H1 (cell line): Measurements from ENCODE around the gene MARCKS. TPM values are rescaled to one million over a fixed set of nuclear protein-coding genes. Genes with fewer than 3 reads are reported as not detected.

Source experiments
- CTCF ChIA-PET: fragments of 300-600 bp; sonication (Branson Sonifier 250); formaldehyde crosslinking; loops from one replicate; lab custom pipeline; 2021; ENCODE audit not compliant: partially characterized antibody; lab: Charles Lee
- POLR2A ChIA-PET: fragments of 300-600 bp; sonication (Branson Sonifier 250); formaldehyde crosslinking; loops from one replicate; lab custom pipeline; 2021; ENCODE audit warnings: inconsistent platforms; ENCODE audit not compliant: partially characterized antibody; lab: Charles Lee
- DNase-seq, 2 experiments: peaks; one replicate each; pipeline versions ENCODE4 v3.0.0 to v3.0.0-alpha.2; 2010 to 2022; ENCODE audit warnings: low spot score in 2 of 2, low read depth in 1 of 2, mixed read lengths in 1 of 2
- FAIRE-seq: peaks from 2 replicates; lab custom pipeline; 2011; peaks lifted over from hg19 to GRCh38; lab: Jason Lieb, UNC
- H2AFZ ChIP-seq: 2 replicates; pipeline ENCODE4 v1.8.1; 2012; ENCODE audit warnings: low read length, inconsistent platforms
- H2AK5ac ChIP-seq: 2 replicates; pipeline ENCODE4 v1.6.1; 2013; ENCODE audit warnings: low read depth, low read length
- H2BK120ac ChIP-seq: replicated peaks from 2 replicates; pipeline ENCODE3; 2013; ENCODE audit warnings: low read depth, low read length, inconsistent platforms
- H2BK12ac ChIP-seq: 2 replicates; pipeline ENCODE4 v1.6.1; 2013; ENCODE audit warnings: low read depth, low read length
- H2BK15ac ChIP-seq: 2 replicates; pipeline ENCODE4 v1.6.1; 2013; ENCODE audit warnings: low read length
- H2BK20ac ChIP-seq: 2 replicates; pipeline ENCODE4 v1.6.1; 2013; ENCODE audit warnings: low read length
- H2BK5ac ChIP-seq: 2 replicates; pipeline ENCODE4 v1.6.1; 2013; ENCODE audit warnings: low read depth, low read length
- H3K14ac ChIP-seq: 2 replicates; pipeline ENCODE4 v1.6.1; 2013; ENCODE audit warnings: inconsistent platforms; ENCODE audit not compliant: insufficient read length
- H3K18ac ChIP-seq: 2 replicates; pipeline ENCODE4 v1.6.1; 2013; ENCODE audit warnings: low read length; ENCODE audit errors: extremely low read depth
- H3K23ac ChIP-seq: 2 replicates; pipeline ENCODE4 v1.6.1; 2013; ENCODE audit warnings: inconsistent platforms; ENCODE audit not compliant: insufficient read length
- H3K23me2 ChIP-seq: 2 replicates; pipeline ENCODE4 v1.6.1; 2013; ENCODE audit warnings: low read depth, low read length
- H3K27ac ChIP-seq: 2 replicates; pipeline ENCODE4 v1.6.1; 2011; ENCODE audit warnings: low read depth, low read length, inconsistent platforms
- H3K27me3 ChIP-seq, 4 experiments: replicated peaks in 1 of 4; 1 replicate in 1 of 4; 2 replicates in 3 of 4; pipeline versions ENCODE4 v1.6.1 to v1.8.1; 2011 to 2013; ENCODE audit warnings: low read length in 3 of 4, mild to moderate bottlenecking in 3 of 4, inconsistent platforms in 2 of 4, mixed read lengths in 2 of 4, moderate library complexity in 1 of 4; ENCODE audit not compliant: control insufficient read depth in 3 of 4, insufficient read depth in 3 of 4; ENCODE audit errors: extremely low read depth in 1 of 4
- H3K36me3 ChIP-seq, 4 experiments: 2 replicates each; pipeline versions ENCODE4 v1.6.1 to v1.8.1; 2011 to 2013; ENCODE audit warnings: mild to moderate bottlenecking in 4 of 4, low read length in 3 of 4, moderate library complexity in 2 of 4, control low read depth in 1 of 4, inconsistent platforms in 1 of 4; ENCODE audit not compliant: insufficient read depth in 4 of 4, control insufficient read depth in 2 of 4
- H3K4ac ChIP-seq: replicated peaks from 2 replicates; pipeline ENCODE3; 2013; ENCODE audit warnings: low read length, low read depth, mixed read lengths, inconsistent platforms; ENCODE audit not compliant: insufficient read length
- H3K4me1 ChIP-seq, 4 experiments: replicated peaks in 1 of 4; 1 replicate in 1 of 4; 2 replicates in 3 of 4; pipeline versions ENCODE4 v1.6.1 to v1.8.1; 2011 to 2013; ENCODE audit warnings: low read length in 3 of 4, inconsistent platforms in 2 of 4, mixed read lengths in 1 of 4; ENCODE audit not compliant: insufficient read depth in 4 of 4, control insufficient read depth in 3 of 4
- H3K4me2 ChIP-seq, 2 experiments: 2 replicates each; pipeline versions ENCODE4 v1.6.1 to v1.8.1; 2011 to 2013; ENCODE audit warnings: low read depth in 2 of 2, low read length in 2 of 2, control low read depth in 1 of 2, inconsistent platforms in 1 of 2, mild to moderate bottlenecking in 1 of 2; ENCODE audit not compliant: insufficient read depth in 1 of 2
- H3K4me3 ChIP-seq, 4 experiments: fragments of 200-600, 300-600 bp in 1 of 4; sonication (generic), shearing (Covaris generic), sonication (Bioruptor Twin) in 1 of 4; 2 replicates each; pipeline versions ENCODE4 v1.5.1 to v1.8.1; 2011 to 2016; ENCODE audit warnings: low read length in 4 of 4, low read depth in 3 of 4, control low read depth in 2 of 4, inconsistent platforms in 2 of 4, mild to moderate bottlenecking in 2 of 4, mixed read lengths in 1 of 4, moderate library complexity in 1 of 4; ENCODE audit not compliant: insufficient read depth in 2 of 4; ENCODE audit errors: extremely low read depth in 1 of 4
- H3K56ac ChIP-seq: replicated peaks from 2 replicates; pipeline ENCODE3; 2013; ENCODE audit warnings: low read depth, mild to moderate bottlenecking, mixed read lengths, low read length, inconsistent platforms; ENCODE audit not compliant: insufficient read length
- H3K79me1 ChIP-seq: 2 replicates; pipeline ENCODE4 v1.6.1; 2013; ENCODE audit warnings: low read depth, low read length, control low read depth
- H3K79me2 ChIP-seq, 2 experiments: 2 replicates each; pipeline versions ENCODE4 v1.6.1 to v1.8.1; 2012 to 2013; ENCODE audit warnings: low read length in 2 of 2, mild to moderate bottlenecking in 2 of 2, inconsistent platforms in 1 of 2; ENCODE audit not compliant: insufficient read depth in 2 of 2, control insufficient read depth in 1 of 2
- H3K9ac ChIP-seq, 4 experiments: replicated peaks in 1 of 4; 1 replicate in 1 of 4; 2 replicates in 3 of 4; pipeline versions ENCODE4 v1.6.1 to v1.8.1; 2011 to 2013; ENCODE audit warnings: low read depth in 3 of 4, low read length in 3 of 4, control low read depth in 2 of 4, mild to moderate bottlenecking in 2 of 4, moderate library complexity in 2 of 4, inconsistent platforms in 1 of 4; ENCODE audit errors: extremely low read depth in 1 of 4
- H3K9me3 ChIP-seq, 2 experiments: 2 replicates each; pipeline versions ENCODE4 v1.6.1 to v1.8.1; 2012 to 2013; ENCODE audit warnings: mild to moderate bottlenecking in 2 of 2, moderate library complexity in 2 of 2, control low read depth in 1 of 2, inconsistent platforms in 1 of 2, low read depth in 1 of 2, low read length in 1 of 2, mixed read lengths in 1 of 2; ENCODE audit not compliant: insufficient read depth in 2 of 2
- H4K20me1 ChIP-seq, 2 experiments: replicated peaks in 1 of 2; 2 replicates each; pipeline versions ENCODE3 to v1.8.1; 2011 to 2013; ENCODE audit warnings: inconsistent platforms in 2 of 2, low read length in 2 of 2, mild to moderate bottlenecking in 1 of 2; ENCODE audit not compliant: insufficient read depth in 2 of 2, control insufficient read depth in 1 of 2
- H4K5ac ChIP-seq: 2 replicates; pipeline ENCODE4 v1.6.1; 2013; ENCODE audit warnings: low read length, low read depth, mixed read lengths, inconsistent platforms; ENCODE audit not compliant: insufficient read length
- H4K8ac ChIP-seq: 2 replicates; pipeline ENCODE4 v1.8.0; 2013; ENCODE audit warnings: mild to moderate bottlenecking, moderate library complexity, low read length, inconsistent platforms; ENCODE audit not compliant: insufficient read depth; ENCODE audit errors: extremely low read depth
- H4K91ac ChIP-seq: replicated peaks from 2 replicates; pipeline ENCODE3; 2013; ENCODE audit warnings: low read length, mixed read lengths, inconsistent platforms; ENCODE audit not compliant: insufficient read length
- NRF1 ChIP-seq: IDR thresholded peaks from 2 replicates; pipeline ENCODE4 v1.6.1; 2011; ENCODE audit warnings: mild to moderate bottlenecking, low read depth, low read length, improper control_type of control experiment
- RAD21 ChIP-seq, 2 experiments: IDR thresholded peaks in 1 of 2; conservative IDR thresholded peaks in 1 of 2; 2 replicates each; pipeline ENCODE4 v1.6.1; 2011; ENCODE audit warnings: low read depth in 2 of 2, low read length in 2 of 2, improper control_type of control experiment in 1 of 2, inconsistent platforms in 1 of 2, mild to moderate bottlenecking in 1 of 2, moderate library complexity in 1 of 2
- WGBS, 2 experiments: shearing (Covaris generic) in 1 of 2; methylation state at CpG; one replicate each; pipeline versions ENCODE4 v1.1.6 to v1.1.7; 2013 to 2015; ENCODE audit warnings: low lambda C conversion rate in 2 of 2, mixed read lengths in 2 of 2, inconsistent platforms in 1 of 2, low coverage in 1 of 2, missing lambda C conversion rate in 1 of 2; ENCODE audit not compliant: insufficient replicate concordance in 2 of 2, insufficient coverage in 1 of 2, insufficient read length in 1 of 2; ENCODE audit errors: extremely low coverage in 1 of 2, missing lambda C conversion rate in 1 of 2; 5-methylcytosine and 5-hydroxymethylcytosine counted together
- polyA plus RNA-seq, 7 experiments: library from polyadenylated mRNA; depleted of rRNA in 3 of 7; stranded (reverse) in 5 of 7; unstranded in 2 of 7; fragments of >200 nt in 5 of 7; fragments of 200-250 nt in 2 of 7; gene quantifications; 1 replicate in 5 of 7; 2 replicates in 1 of 7; 4 replicates in 1 of 7; pipeline versions ENCODE4 v1.2.1 to v1.2.3, GENCODE V29; 2011 to 2013; ENCODE audit warnings: missing spikeins in 2 of 7, mixed read lengths in 2 of 7
- total RNA-seq: library from RNA; stranded (reverse); fragmentation: NEBNext Ultra II Directional; extraction: Animal tissue kit (Norgen Biotek cat#: 25700); gene quantifications from 2 replicates; pipeline ENCODE4 v1.2.1, GENCODE V29; 2021

The MARCKS gene
- total and polyA plus RNA-seq, 2 of the 8 experiments (the other 6 are each of a cell fraction or from before 2014, with no cell fraction given): 26.6 to 111 TPM

DNA sequence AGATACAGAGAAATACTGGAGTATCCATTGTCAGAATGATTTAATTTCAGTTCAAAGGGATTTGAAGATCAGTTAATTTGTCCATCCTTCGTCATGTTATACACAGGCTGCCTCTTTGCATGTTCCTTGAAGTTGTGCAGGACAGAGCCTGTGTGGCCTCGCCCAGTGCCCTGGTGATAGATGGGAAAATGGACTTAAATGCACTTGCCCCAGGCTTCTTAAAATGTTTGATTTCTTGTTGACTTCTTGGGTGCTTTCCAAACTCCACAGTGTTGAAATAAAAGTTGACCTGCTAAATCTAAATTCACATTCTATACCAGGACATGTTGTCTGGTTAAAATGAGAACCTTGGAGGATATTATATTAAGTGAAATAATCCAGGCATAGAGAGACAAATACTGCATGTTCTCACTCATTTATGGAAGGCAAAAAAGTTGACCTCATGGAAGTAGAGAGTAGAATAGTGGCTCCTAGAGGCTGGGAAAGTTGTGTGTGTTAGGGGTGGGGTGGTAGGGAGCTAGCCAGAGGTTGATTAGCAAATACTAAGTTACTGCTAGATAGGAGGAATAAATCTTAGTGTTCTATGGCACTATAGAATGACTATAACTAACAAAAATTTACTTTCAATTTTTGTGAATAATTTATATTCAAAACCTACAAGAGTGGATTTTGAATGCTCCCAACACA, 25.3 kb downstream of the MARCKS start:
- no peak overlapping the region for H4K91ac ChIP-seq
- no peaks in the 10 kb centered on the region for H3K79me2 ChIP-seq
- no peak overlapping the region for H3K14ac ChIP-seq
- no peak for DNase-seq
- H3K4me1 ChIP-seq: no peaks in the 10 kb centered on the region
- 80% methylated on average over 2 of the region's 2 CpGs; no CpG with 5 or more reads in 1 of the 2 experiments for WGBS, 2 experiments
- H3K27me3 ChIP-seq: no peaks in the 10 kb centered on the region
- H2BK15ac ChIP-seq: no peak overlapping the region
- no peaks in the 10 kb centered on the region for H3K79me1 ChIP-seq
- no peak overlapping the region for H3K4ac ChIP-seq
- no peak overlapping the region for H2BK12ac ChIP-seq
- no peak overlapping the region for H2BK120ac ChIP-seq
- H3K23me2 ChIP-seq: no peaks in the 10 kb centered on the region
- no peak overlapping the region for H2AK5ac ChIP-seq
- no peaks in the 10 kb centered on the region for H4K20me1 ChIP-seq
- TF ChIP-seq NRF1 (no peak), RAD21 (IDR thresholded peaks at IDR 0.05 in 1 of 2, conservative IDR thresholded peaks at IDR 0.05 in 1 of 2; ENCODE audit: low read depth in 2 of 2, low read length in 2 of 2) (0 out of 4 replicates have a peak, but pooled peaks of 1 of the 2 experiments have one; percentile 4)
- H2BK20ac ChIP-seq: no peak overlapping the region
- H3K56ac ChIP-seq: no peak overlapping the region
- no peaks in the 10 kb centered on the region for H3K36me3 ChIP-seq
- FAIRE-seq: no peak
- H3K9me3 ChIP-seq: no peaks in the 10 kb centered on the region
- H3K4me3 ChIP-seq: no peak overlapping the region
- no peak overlapping the region for H4K5ac ChIP-seq
- ChIA-PET POLR2A (no interaction called here), CTCF (interaction anchor here (0.6 to 1.6 kb wide), 2 partner anchors 27 to 394 kb away, joined by 3 read pairs; no protein-coding TSS in a partner anchor)
- H3K27ac ChIP-seq: no peak overlapping the region
- H3K23ac ChIP-seq: no peak overlapping the region
- H2AFZ ChIP-seq: no peak overlapping the region
- H3K4me2 ChIP-seq: no peak overlapping the region
- no peak overlapping the region for H3K9ac ChIP-seq
- H3K18ac ChIP-seq: no peak overlapping the region
- no peak overlapping the region for H4K8ac ChIP-seq
- no peak overlapping the region for H2BK5ac ChIP-seq
